PC-3 (cell line): Measurements from ENCODE around the gene OVCH1.

Experiments used
- EZH2 ChIP-seq: fragments of 300-600 bp; sonication (generic); IDR thresholded peaks from one replicate; pipeline ENCODE4 v1.6.1; 2017; ENCODE audit warnings: antibody characterized with exemption, mild to moderate bottlenecking, low read length; ENCODE audit not compliant: unreplicated experiment
- EZH2phosphoT487 ChIP-seq: fragments of 300-600 bp; sonication (generic); IDR thresholded peaks from 2 replicates; pipeline ENCODE4 v1.6.1; 2018; ENCODE audit warnings: mild to moderate bottlenecking, antibody characterized with exemption, low read length, borderline replicate concordance
- TF ChIP-seq, protein P1 (sequence below): fragments of 300-600 bp; sonication (generic); conservative IDR thresholded peaks from 2 replicates; pipeline ENCODE4 v1.5.1; 2017; ENCODE audit warnings: antibody characterized with exemption, low read depth, mild to moderate bottlenecking, low read length

DNA sequence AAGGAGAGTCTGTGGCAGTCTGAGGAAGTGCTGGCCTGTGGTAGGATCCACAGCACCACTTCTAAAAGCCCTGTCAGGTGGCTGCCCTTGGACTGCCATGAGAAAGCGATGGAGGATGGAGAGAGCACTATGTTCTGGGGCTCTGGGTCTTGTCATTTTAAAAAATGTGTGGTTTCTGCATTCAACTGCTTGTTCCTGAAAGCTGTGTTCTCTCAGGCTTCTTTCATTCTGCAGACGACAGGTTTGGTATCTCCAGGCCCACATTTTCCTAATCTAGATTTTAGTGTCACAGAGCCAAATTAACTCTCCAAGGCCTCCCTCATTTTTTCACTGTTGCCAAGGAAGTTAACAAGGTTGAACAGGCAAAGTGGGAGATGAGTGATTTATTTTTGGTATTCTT lies 10.5 kb downstream of the OVCH1 start:
- TF ChIP-seq, protein P1, sequence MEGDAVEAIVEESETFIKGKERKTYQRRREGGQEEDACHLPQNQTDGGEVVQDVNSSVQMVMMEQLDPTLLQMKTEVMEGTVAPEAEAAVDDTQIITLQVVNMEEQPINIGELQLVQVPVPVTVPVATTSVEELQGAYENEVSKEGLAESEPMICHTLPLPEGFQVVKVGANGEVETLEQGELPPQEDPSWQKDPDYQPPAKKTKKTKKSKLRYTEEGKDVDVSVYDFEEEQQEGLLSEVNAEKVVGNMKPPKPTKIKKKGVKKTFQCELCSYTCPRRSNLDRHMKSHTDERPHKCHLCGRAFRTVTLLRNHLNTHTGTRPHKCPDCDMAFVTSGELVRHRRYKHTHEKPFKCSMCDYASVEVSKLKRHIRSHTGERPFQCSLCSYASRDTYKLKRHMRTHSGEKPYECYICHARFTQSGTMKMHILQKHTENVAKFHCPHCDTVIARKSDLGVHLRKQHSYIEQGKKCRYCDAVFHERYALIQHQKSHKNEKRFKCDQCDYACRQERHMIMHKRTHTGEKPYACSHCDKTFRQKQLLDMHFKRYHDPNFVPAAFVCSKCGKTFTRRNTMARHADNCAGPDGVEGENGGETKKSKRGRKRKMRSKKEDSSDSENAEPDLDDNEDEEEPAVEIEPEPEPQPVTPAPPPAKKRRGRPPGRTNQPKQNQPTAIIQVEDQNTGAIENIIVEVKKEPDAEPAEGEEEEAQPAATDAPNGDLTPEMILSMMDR, result no peak
- no peak for TF ChIP-seq EZH2phosphoT487
- no peak for TF ChIP-seq EZH2
